DMS 273 (cell line): ENCODE results near the gene PRKN.

ENCODE experiments used
- DNase-seq: peaks from one replicate; lab custom pipeline; 2025; ENCODE audit not compliant: unreplicated experiment; lab: John Stamatoyannopoulos, UW

The PRKN gene

DNA sequence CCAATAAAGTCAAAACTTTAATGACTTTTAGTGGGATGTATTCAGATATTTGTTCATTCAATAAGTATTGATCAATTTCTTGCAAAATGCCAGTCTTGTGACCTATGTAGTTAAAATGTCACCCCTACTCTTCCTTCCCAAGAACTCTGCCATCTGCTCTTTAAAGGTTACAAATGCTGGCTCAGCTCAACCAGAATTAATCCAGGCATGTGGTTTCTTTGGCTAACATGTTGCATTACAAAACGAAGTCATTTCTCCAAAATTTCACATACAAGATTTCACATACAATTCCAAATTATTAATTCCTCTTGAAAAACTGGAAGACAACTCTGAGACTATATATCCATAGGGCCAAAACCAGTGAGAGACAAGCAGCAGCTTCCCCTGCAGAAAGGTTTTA is 395.7 kb downstream of the PRKN start:
- DNase-seq = no peak

DNA sequence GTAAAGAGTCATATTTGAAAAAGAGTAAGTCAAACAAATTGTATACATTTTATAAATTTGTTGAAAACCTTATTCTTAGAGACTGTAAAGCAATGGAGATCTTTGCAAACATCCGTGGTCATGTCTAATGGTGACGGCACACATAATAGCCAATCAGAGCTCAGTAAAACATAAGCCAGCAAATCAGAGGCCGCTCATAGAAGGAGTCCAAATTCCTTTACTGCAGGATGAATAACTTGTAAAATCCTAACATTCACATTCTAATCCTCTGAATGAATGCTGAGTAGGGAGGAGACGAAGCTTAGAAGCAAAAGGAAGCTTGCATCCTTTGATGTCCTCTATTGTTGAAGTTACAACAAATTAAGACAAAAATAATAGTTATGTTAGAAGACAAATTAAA is 401.7 kb downstream of the PRKN start:
- DNase-seq = no peak

DNA sequence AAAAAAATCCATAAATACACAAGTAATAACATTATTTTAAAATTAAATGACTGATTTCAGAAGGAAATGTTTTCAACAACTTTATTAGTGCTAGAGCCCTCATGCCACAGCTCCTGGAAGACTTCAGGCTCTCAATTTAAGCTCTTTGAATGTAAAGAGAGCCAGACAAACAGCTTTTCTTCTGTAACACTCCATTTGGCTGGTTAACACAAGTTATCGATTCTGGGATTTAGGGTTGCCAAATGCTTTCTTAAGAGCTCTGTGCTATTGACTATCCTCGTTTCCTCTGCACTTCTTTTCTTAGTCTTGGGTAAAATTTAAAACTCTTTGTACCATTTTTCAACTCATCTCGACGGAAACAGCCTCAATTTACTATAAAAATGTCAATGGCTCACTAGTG is 402.5 kb downstream of the PRKN start:
- no peak for DNase-seq

DNA sequence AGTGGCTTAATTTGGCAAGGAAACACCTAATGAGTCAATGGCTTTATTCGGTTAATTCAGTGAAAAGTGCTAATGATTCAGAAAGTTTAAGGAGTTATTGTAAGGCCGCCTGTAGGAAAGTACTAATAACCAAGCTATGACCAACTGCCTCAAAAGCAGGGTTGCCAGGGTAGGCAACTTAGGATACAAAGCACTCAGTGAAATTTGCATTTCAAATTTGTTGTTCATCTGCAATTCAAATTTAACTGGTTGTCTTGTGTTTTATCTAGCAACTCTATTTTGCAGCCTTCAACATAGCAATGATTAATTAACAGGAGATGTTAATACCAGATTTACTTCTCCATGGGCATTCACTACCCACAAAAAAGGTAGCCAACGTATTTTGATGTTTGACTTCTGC is 412.3 kb downstream of the PRKN start:
- no peak for DNase-seq

DNA sequence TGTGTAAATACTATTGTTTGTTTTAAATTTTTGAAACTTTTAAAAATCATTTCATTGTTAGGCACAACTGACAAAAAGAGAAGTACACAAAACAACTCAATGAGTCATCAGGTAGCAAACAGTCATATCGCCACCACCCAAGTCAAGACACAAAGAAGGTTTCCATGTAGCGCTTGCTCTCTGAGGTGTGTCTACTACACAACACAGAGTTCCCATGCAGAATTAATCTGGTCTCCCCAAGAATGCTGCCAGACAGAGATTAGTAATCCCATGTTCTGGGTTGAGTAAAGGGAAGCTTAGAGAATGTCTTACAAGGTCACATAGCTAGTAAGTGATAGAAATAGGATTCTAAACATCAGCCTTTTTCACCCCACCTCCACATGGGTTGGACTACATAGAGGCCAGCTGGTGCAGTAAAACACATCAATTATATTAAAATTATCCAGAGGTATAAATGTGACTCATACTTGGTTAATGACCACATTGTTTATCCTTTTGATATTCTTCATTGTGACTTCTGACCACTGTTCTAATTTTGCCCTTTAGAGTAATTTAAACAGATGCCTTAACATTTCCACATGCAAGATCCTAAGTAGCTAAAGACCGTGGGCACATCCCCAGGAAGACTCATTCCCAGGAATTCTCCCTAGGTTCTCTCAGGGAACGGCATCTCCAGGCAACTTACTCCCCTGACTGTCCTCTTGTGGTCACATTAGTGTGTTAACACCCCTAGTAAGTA is 413.5 kb downstream of the PRKN start:
- DNase-seq = no peak

DNA sequence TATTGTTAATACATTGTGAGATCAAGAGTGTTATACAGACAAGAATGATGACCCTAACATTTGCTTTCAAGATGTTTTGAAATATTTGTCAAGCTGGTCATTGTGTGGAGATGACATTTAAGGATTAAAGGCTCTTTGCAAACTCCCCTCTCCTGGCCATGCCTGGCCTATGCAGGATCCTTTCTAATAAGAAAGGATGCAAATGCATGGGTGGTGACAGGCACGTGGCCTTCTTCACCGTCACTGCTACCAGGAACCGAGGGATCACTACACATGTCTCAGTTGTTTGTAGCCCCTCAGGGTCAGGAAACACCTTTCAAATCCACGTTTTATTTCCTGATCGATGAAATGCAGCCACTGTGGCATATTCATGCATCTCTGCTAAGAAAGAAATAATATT is 419.7 kb downstream of the PRKN start:
- no peak for DNase-seq

DNA sequence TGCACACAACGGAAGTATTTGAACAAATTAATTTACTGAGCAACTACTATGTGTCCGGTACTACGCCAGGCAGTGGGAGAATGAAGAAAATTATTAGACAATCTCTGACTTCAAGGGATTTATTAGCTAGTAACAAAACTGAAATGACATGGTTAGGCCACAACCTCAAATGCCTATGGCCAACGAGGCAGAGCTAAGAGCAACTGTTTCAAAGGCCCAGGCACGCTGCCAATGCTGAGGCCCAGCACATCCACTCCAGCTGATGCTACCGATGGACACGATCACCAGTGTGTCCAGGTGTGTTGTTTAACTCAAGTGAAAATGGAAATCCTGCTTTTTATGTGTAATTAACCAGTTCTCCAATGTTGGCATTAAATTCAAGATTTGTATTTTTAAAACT is 420.9 kb downstream of the PRKN start:
- DNase-seq = no peak

DNA sequence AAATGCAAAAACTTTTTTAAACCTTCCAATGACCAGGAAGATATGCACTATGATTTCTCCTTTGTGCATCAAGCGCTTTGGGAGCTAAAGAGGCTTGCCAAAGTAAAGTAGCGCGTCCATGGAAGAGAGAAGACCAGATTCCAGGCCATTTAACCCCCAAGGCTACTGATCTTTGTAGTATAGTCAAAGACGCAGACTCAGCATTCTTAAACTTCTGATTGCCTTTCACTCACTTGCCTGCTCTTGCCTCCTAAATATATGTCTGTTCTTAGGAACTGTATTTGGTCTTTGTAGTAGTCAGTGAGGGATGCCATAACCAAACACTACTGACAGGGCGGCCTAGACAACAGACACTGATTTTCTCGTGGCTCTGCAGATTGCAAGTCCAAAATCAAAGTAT is 426.4 kb downstream of the PRKN start:
- no peak for DNase-seq

DNA sequence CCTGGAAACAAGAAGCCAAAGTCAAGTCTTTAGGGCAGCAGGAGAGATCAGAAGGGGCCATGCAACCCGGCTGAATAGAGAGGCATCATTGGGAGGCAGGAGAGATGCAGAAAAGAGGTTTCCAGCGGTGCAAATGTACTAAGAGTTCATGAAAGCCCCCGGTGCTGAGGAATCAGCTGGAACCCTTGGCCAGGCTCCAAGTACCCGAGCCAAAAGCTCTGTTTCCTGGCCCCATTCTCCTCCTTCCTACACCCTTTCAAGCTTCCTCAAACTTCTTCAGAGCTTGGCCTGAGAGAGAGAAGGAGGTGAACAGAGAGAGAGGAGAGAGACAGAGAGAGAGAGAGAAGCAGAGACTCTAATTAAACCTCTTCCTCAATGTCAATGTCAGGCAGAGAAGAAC is 433.5 kb downstream of the PRKN start:
- DNase-seq = no peak

DNA sequence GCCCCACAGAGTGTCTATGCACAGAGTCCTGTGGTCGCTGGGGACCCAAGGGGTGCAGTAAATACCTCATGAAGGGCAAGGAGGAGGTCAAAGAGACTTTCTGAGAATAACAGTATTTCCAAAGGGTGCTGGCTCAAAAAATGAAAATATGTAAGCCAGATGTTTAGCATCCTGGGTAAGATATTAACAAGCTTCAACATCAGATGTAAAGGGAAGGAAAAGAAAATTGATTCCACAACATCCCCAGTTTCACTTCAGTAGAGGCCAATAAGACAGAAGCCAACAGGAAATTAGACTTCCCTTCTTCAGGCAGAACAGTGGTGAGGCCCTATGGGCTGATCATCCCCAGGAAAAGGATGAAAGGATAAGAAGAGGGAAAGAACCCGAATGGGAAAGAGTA is 434.7 kb downstream of the PRKN start:
- no peak for DNase-seq

DNA sequence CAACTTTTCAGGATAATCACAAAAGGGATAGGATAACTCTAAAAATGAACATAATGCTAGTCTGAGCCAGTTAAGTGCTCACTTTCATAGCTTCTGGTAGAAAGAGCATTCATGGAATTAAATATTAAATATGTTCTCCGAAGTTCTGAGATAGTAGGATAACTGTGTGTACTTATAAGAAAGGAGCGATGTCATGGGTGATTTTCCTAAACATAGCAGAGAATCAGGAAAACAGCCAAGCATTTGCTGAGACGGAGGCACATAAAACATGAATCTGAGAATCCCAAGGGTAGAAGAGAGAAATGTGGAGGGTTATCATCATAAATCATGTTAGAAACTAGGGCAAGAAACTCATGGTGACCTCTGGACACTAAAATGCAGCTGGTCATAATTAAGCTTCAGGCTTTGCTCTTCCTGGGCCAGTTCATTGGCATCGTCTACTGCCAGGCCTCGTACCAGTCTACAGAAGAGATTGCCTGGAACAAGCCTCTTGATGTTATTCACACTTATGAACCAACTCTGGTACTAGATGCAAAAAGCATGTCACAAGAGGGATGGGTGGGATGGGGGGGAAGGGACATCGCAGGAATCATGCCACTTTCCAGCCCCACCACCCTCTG is 436.6 kb downstream of the PRKN start:
- no peak for DNase-seq

DNA sequence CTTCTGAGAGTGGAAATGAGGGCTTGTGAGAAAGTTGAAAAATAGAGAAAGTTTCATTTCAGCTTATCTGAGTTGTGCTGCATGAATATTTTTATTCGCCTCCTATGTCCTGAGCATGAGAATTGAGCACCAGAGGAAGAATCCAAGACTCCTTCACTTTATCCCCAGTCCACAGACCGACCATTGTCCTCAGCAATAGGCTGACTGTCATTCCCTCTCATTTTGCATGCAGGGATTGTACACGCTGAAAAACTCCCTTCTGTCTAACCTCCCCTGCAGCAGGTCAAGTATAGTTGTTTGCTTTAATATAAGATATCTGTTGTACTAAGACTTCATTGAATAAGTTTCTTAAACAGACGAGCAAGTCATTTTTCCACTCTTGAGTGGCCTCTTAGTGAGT is 437.6 kb downstream of the PRKN start:
- no peak for DNase-seq

DNA sequence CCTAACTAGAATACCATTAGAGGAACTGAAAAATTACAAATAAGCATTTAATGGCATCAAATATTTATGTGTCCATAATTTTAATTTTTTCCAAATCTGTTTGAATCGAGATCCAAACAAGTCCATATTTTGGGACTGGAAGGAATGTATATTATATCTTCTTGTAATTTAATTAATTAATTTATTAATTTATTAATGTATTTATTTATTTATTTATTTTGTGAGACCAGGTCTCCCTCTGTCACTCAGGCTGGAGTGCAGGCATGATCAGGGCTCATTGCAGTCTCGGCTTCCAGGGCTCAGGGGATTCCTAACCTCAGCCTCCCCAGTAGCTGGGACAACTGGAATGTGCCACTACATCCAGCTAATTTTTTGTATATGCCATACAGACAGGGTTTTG is 453.6 kb downstream of the PRKN start:
- DNase-seq = no peak

DNA sequence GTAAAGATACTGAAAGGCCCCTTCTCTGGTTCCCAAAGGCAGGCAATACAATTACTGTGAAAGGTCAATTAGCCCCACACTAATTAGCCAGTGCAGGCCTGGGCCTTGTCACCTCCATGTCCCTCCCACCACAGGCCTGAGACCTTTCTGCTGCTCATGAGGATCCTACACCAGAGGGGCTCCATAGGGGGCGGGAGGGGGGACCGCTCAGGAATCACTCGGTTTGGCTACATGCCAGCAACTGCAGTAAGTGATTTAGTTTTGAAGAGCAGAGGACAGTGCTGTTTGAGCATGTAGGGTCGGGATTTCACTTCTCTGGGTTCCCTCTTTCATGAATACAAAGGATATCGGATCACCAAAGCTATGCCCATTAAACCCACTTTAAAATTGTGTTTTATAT is 455.6 kb downstream of the PRKN start:
- DNase-seq = no peak

DNA sequence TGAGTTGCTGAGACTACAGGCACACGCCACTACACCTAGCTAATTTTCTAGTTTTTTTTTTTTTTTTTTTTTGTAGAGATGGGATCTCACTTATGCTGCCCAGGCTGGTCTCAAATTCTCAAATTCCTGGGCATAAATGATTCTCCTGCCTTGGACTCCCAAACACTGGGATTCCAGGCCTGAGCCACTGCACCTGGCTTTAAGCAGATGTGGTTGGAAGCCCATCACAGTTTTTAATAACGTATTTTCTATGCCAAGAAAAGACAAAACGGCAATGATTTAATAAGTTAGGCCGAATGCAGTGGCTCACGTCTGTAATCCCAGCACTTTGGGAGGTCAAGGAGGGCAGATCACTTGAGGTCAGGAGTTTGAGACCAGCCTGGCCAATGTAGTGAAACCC is 456.6 kb downstream of the PRKN start:
- no peak for DNase-seq

DNA sequence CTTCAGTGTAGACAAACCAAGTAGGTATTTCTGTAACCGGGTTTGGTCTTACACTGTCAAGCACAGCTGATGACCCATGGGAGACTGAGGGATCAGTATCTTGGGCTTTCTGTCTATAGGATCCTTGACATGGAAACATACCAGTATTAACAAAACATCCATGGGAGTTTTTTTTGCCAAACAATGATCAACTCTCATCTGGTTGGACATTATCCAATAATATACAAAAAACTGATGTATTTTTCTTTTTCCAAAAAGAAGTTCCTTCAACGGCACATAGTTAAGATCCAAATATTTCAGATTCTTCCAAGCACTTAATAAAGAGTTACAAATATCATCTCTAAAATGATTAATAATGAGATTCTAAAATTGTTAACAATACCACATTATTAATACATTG is 459.9 kb downstream of the PRKN start:
- DNase-seq = no peak

DNA sequence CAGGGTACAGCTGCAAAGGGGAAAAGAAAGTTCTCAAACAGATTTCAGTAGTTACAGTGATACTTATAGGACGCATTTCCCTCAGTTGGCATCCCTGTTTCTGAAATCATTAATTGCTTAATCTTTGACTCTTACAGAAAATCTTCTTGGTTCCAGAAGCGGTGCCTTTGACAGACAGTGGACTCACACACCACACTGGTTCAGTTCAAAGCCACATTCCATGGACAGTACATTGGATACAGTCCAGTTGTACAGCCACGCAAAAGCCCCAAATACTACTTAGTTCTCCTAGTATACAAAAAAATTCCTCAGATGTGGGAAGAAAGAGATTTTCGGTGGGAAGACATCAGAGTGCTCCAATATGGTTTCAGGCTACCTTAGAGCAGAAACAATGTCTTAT is 460.4 kb downstream of the PRKN start:
- no peak for DNase-seq

DNA sequence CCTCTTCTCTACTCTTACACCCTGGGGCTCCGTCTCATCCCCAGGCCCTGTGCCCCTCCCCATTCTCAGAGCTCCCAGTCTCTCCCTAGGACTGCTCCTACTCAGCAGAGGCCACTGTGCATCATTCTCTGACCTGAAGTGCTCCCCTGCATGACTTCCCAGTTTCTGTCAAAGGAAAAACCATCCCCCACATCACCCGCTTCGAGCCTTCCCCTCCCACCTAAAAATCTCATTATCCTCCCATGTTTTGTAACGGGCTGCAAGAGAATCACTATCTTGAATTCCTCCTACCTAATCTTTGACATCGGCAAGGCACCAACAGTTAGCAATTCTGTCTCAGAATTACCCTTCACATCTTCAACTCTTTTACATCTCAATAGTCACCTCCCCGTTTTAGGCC is 463.0 kb downstream of the PRKN start:
- DNase-seq = no peak

DNA sequence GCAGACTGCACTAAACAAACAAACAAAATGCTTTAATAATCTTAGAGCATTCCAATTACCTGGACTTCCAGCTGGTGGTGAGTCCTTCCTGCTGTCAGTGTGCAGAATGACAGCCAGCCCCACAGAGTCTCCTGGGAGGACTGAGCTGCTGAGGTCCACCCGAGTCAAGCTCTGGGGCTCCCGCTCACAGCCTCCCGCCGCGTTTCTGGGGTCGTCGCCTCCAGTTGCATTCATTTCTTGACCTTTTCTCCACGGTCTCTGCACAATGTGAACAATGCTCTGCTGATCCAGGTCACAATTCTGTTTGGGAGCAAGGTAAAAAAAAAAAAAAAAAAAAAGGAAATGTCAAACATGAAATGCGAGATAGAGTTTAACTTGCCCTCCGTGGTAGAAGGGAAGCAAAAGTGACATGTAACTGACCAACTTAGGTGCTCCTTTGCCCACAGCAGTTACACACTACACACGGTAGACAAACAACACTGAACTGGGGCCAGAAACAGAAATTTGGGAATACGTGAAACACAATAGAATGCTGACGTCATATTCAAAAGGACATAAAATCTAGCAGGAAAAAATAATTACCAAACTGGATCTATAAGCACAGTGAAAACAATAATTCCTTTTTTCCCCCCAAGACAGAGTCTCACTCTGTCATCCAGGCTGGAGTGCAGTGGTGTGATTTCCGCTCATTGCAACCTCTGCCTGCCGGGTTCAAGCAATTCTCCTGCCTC is 464.9 kb downstream of the PRKN start:
- no peak for DNase-seq

DNA sequence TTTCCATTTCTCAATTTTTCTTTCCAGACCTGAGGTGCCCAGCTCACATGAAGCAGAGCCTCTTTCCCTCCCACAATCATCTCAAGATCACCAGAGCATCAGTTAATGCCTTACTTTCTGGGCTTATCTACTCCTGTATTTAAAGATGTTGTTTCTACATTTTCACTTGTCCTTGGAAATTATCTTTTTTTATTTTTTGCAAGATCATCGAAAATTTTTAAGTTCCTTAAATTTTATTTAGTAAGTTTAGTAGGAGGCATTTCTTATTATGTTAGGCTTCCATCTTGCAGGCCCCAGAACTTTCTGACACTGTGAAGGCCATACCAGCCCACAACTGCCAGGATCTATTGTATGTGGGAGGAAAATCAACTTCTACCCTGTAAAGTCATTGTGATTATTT is 466.0 kb downstream of the PRKN start:
- no peak for DNase-seq

DNA sequence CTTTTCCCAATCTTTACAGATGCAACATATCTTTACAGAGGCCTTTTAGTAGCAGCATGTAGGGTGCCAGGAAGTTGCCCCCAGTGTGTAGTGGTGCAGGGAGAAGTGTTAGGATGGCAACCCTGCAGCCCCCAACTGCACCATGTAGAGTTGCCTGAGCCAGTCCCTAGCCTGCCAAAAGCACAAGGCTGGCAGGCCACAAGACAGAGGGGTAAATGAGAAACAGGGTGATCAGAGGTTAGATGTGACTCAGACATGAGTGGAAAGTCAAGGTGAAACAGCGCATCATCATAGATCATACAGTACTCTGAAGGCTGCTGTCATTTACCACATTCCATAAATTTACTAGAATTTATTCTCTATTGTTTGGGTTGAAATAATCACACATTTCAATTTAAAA is 467.5 kb downstream of the PRKN start:
- no peak for DNase-seq

DNA sequence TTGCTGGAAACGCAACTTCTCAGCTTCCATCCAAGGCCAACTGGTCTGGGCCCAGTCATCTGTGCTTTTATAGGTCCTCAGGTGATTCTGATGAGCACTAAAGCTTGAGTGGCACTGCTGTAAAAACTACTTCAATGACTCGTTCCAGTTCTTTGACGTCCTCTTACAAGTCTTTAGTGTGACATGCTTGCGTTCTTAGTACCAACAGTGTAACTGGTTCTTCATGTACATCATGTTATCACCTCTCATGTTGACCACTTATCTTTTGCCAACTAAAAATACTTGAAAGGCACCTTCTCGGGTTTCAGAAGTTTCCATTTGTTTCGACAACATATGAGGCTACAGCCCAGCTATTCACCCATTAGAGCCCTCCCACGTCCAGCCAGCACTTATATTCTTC is 468.9 kb downstream of the PRKN start:
- no peak for DNase-seq

DNA sequence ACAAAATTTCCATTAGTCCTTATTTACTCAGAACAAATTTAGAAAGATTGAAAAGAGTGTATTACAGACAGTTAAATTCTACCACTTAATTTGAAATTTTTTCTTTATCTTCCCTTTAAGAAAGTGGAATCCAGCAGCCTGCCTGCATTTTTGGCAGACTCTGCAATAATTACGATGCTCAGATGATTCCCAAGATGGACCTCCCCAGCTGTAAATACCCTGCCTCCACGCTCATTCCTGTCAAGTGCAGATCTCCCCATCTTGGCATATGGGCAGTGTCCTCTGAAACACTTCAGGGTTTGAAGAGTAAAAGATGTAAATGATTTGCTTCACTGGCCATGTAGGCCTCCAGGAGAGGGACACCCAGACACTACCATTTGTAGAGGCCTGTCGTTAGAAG is 471.2 kb downstream of the PRKN start:
- no peak for DNase-seq
